Measurements from ENCODE around the gene RAB6D.
A peak's percentile ranks its signal among the peaks of the same experiment; 100 is the strongest.
"Not testable (repeated sequence)": the region's sequence is repeated elsewhere in the genome, so short reads cannot be mapped to it uniquely, and the experiment has no call there.

The RAB6D gene

DNA sequence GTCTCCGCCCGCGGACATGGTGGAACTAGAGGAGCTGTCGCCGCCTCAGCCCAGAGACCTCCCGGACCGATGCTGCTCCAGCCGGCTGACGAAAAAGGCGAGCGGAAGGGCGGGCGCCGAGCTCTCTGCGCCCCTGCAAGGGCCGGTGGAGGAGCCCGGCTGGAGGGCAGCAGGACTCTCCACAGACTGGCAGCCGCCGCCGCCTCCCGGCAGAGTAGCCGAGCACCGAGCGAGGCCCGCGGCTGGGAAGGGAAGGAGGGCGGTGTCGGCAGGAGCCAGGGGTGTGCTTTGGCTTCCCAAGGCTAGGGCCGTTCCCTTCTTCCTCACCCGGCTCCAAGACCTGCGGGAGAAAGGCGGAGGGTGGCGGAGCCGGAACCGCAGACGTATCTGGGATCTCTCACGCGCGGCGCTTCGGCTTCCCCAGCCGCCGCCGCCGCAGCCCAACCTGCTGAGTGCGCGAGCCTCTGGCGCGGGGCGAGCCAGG, at the start of gene RAB6D:
Gene RAB6D (minus strand): TSS at position 466 of the 484 bp plus-strand sequence. CDS start 448 bp downstream, at position 18.
- peak; percentile 61 for DNase-seq (ENCODE audit: low spot score)

- DNase-seq (ENCODE audit: low spot score), result no peak
These were observed 49.3 kb upstream of the RAB6D start for GRCh38 chr2:131413148-131413747.

GRCh38 chr2:131410173-131410572, 46.2 kb upstream of the RAB6D start:
- DNase-seq (ENCODE audit: low spot score), result no peak

- no peak for DNase-seq (ENCODE audit: low spot score)
These were observed 44.8 kb upstream of the RAB6D start for GRCh38 chr2:131408778-131409177.

- DNase-seq (ENCODE audit: low spot score), result no peak
These were observed 44.2 kb upstream of the RAB6D start for GRCh38 chr2:131408207-131408606.

DNA sequence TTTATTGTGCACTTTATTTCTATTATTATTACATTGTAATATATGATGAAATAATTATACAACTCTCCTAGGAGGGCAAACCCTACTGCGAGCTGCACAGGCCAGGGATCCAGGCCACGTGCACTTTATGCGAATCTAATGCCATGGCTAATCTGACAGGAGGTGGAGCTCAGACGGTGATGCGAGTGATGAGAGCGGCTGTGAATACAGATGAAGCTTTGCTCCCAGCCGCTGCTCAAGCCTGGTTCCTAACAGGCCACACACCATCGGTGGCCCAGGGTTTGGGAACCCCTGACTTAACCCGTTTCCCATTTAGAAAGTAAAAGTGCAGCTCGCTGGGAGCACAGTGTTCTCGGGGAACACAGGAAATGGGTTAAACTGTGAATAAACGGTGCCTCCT, 40.8 kb upstream of the RAB6D start:
- no peak for DNase-seq (ENCODE audit: low spot score)

DNA sequence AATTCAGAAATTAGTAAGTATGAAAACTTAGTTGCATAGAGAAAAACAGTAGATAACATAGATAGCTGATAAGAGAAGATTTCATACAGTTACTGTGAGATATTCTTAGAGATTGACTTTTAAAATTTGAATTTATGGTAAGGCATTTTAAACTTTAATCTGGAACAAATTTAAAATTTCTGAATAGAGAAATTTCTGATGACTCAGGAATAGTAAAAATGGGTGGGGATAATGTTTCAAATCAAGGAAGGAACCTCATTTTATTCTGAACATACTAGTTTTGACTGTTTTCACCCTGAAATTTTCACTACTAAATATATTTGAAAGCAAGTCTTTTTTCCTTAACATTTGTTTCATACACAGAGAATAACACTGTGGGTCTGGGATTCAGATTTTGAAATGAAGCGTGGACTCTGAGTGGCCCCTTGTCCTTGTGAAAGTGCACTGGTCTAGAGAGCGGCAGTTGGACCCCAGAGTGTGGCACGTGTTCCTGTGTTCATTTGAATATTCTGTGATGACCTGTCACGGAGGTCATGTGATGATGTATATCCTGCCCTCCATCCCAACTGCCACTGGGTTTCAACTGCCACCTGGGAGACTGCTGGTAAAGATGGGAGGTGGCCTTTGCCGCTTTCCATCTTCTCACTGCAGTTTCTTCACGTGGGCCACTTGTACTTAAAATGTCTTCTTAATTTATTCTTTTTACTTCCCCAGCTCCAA, 38.5 kb upstream of the RAB6D start:
- DNase-seq (ENCODE audit: low spot score), result no peak

GRCh38 chr2:131400849-131401248, 36.9 kb upstream of the RAB6D start:
- DNase-seq (ENCODE audit: low spot score), result no peak

DNA sequence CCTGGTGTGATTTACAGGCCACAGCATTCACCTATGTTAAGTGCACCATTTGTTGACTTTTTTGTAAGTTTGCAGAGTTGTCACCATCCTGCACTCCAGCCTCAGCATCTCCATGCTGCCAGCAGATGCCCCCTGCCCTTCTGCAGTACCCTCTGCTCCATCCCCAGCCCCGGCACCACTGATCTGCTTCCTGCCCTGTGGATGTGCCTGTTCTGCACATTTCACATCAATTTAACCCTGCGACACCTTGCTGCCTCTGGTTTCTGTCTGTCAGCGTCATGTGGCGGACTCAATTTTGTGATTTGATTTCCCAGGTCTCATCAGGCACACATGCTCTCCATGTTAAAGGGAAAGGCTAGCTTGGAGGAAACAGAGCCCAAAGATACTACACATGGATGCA, 36.5 kb upstream of the RAB6D start:
- DNase-seq (ENCODE audit: low spot score), result not testable (repeated sequence)

- not testable (repeated sequence) for DNase-seq (ENCODE audit: low spot score)
These were observed 32.2 kb upstream of the RAB6D start for GRCh38 chr2:131396209-131396608.

- DNase-seq (ENCODE audit: low spot score), result peak; percentile 52
These were observed 31.2 kb upstream of the RAB6D start for GRCh38 chr2:131395024-131395645.

DNA sequence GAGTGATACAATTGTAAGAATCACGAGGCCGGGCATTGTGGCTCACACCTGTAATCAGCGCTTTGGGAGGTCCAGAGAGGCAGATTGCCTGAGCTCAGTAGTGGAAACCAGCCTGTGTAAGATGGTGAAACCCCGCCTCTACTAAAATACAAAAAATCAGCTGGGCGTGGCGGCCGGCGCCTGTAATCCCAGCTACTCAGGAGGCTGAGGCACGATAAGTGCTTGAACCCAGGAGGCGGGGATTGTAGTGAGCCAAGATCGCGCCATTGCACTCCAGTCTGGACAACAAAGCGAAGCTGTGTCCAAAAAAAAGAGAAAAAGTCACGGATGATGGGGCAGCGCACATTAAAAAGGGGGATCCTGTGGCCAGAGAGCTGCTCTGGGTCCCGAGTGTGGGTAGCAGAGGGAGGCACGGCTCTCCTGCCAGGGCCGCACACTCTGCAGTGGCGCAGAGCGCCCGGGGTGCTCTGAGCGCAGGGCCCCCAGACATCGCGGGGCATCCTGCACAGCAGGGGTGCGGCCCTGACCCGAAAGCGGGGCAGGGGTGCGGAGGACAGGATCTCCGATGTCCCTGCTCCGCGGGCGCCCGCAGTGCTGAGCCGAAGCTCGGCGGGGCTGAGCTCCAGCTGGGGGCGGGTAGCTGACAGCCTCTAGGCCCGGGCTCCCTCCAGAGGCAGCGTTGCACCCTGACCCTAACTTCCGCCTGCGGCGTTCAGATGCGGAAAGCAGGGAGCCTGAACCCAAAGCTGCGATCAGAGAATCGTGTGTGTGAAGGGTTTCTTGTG, 30.4 kb upstream of the RAB6D start:
- peak; percentile 75 for DNase-seq (ENCODE audit: low spot score)

- not testable (repeated sequence) for DNase-seq (ENCODE audit: low spot score)
These were observed 28.0 kb upstream of the RAB6D start for GRCh38 chr2:131391953-131392352.

- DNase-seq (ENCODE audit: low spot score), result not testable (repeated sequence)
These were observed 27.5 kb upstream of the RAB6D start for GRCh38 chr2:131391471-131391870.

DNA sequence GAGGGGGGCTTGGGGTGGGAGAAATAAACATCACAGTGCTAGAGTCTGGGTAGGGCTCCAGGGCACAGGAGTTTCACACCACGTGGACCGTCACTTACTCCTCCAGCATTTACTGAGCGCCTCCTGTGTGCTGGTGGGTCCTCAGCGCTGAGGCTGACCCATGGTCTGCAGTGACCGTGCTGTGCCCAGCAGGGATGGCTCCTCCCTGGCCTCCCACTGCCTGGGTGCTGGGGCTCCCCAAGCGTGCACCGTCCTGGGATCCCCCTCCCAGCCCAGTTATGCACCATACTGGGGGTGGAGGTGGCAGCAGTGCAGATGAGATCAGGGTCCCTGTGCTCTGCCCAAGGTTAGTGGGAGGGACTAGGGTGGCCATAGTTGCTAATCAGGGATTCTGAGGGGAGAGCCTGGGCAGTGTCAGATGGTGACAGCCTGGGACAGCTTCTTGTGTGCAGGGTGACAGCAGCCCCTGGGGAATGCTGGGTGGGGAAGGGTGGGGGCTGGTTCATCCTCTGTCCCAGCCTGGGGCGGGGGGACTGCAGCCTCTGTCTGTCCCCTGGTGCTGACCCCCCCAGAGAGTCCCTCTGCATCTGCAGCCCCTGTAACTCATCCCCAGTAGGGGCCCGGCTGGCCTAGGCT, 26.6 kb upstream of the RAB6D start:
- not testable (repeated sequence) for DNase-seq (ENCODE audit: low spot score)

DNA sequence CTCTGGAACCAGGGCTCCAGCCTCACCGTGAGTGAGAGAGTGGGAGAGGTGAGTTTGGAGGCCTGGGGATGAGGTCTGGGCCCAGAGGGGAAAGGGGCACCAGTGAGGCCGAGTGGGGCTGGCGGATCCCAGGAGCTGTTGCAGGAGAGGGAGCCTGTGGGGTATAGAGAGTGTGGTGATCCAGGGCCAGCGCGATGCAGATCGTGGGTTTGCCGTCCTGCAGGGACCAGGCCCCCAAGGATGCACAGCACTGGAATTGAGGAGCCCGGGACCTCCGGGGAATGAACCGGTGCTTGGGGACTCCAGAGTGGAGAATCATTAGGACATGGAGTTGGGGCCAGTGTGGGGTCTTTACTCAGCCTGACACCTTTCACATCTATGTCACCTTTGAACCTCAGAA, 25.7 kb upstream of the RAB6D start:
- no peak for DNase-seq (ENCODE audit: low spot score)

DNA sequence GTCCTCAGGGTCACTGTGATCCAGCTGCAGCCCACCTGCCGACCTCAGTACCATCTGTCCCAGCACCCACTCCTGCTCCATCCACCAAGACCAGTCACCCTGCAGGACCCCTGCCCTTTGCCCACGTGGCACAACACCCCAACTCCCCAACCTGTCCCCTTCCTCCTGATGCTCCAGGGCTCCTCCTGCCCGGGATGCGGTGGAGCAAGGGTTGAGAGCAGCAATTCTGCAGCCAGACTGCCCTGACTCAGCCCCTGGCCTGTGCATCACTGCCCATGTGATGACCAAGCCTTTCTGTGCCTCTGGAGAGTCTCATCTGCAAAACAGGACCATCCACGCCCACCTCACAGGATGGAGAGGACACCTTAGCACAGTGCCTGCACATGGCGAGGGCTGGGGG, 24.9 kb upstream of the RAB6D start:
- not testable (repeated sequence) for DNase-seq (ENCODE audit: low spot score)

- not testable (repeated sequence) for DNase-seq (ENCODE audit: low spot score)
These were observed 9.1 kb upstream of the RAB6D start for GRCh38 chr2:131373111-131373510.

- no peak for DNase-seq (ENCODE audit: low spot score)
These were observed 6.0 kb upstream of the RAB6D start for GRCh38 chr2:131369954-131370353.

DNA sequence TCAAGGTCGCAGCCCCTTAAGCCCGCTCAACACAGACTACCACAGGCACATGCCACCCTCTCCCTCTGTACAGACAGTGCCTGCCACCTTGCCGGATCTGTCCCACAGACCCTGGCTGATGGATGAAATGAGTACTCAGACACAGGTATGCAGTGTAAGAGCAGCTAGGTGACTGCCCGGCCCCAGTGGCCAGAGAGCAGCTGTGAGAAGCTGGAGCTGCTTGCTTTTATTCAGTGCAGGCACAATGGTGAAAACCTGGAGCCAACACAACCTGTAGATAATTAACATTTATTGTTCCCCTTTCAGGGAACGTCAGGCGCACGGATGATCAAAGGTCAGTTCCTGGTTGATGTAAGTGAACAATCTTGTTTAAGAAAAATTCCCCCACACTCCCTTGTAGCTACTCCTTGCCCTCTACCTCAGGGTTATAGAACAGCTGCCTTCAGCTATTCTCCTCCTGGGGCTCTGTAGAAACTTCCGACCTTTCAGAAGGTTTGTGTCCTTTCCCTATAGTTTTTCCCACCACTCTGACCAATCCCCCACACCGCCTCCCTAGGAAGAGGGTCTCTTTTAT, 4.6 kb upstream of the RAB6D start:
- not testable (repeated sequence) for DNase-seq (ENCODE audit: low spot score)

DNA sequence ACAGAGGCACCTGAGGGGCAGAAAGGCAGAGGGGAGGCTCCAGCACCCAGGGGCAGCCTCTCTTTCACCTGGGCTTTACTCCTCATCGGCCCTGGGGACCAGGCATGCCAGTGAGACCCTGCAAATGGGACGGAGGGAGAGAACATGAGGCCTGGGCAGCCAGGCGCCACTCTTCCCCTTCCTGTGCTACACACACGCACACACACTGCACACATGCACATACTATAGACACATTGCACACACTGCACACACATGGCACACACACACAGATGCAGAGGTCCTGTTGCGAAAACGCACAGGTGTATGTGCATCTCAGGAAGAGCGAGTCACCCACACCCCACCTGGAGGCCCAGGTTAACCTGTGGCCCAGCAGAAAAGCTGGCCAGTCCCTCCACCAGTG, 3.4 kb upstream of the RAB6D start:
- DNase-seq (ENCODE audit: low spot score), result no peak
